GM19438 (cell line): ENCODE results near the gene FKBP15.

Experiments used
- ATAC-seq: cut with Tn5 transposase; IDR thresholded peaks from one replicate; pipeline ENCODE4 v1.9.1; 2021; ENCODE audit warnings: low read depth; ENCODE audit not compliant: unreplicated experiment

Gene FKBP15

GRCh38 chr9:113184539-113184938 is 36.5 kb downstream of the FKBP15 start:
- ATAC-seq, result no peak

GRCh38 chr9:113183956-113184488 is 37.1 kb downstream of the FKBP15 start:
- no peak for ATAC-seq

GRCh38 chr9:113181165-113181564 is 39.9 kb downstream of the FKBP15 start:
- no peak for ATAC-seq

GRCh38 chr9:113179839-113180238 is 41.2 kb downstream of the FKBP15 start:
- no peak for ATAC-seq

GRCh38 chr9:113178087-113178486 is 43.0 kb downstream of the FKBP15 start:
- ATAC-seq, result no peak

- ATAC-seq, result no peak
Observed at GRCh38 chr9:113177251-113177650, 43.8 kb downstream of the FKBP15 start.

GRCh38 chr9:113176803-113177202 is 44.3 kb downstream of the FKBP15 start:
- no peak for ATAC-seq

- no peak for ATAC-seq
Observed at GRCh38 chr9:113173341-113173740, 47.7 kb downstream of the FKBP15 start.

- ATAC-seq, result no peak
Observed at GRCh38 chr9:113168809-113169208, 52.3 kb downstream of the FKBP15 start.

- ATAC-seq, result no peak
Observed at GRCh38 chr9:113166039-113166438, 55.0 kb downstream of the FKBP15 start.

- ATAC-seq, result no peak
Observed at GRCh38 chr9:113164536-113165300, 56.4 kb downstream of the FKBP15 start.

GRCh38 chr9:113163001-113163400 is 58.1 kb downstream of the FKBP15 start:
- ATAC-seq, result no peak

- no peak for ATAC-seq
Observed at GRCh38 chr9:113160571-113160970, 60.5 kb downstream of the FKBP15 start.

GRCh38 chr9:113158446-113158845 is 62.6 kb downstream of the FKBP15 start:
- no peak for ATAC-seq

GRCh38 chr9:113156880-113157279 is 64.2 kb downstream of the FKBP15 start:
- ATAC-seq, result no peak

- no peak for ATAC-seq
Observed at GRCh38 chr9:113155911-113156588, 65.0 kb downstream of the FKBP15 start.

- ATAC-seq, result no peak
Observed at GRCh38 chr9:113154946-113155345, 66.1 kb downstream of the FKBP15 start.

GRCh38 chr9:113154471-113154870 is 66.6 kb downstream of the FKBP15 start:
- no peak for ATAC-seq

GRCh38 chr9:113153599-113153998 is 67.5 kb downstream of the FKBP15 start:
- no peak for ATAC-seq

- no peak for ATAC-seq
Observed at GRCh38 chr9:113152699-113153098, 68.4 kb downstream of the FKBP15 start.

- no peak for ATAC-seq
Observed at GRCh38 chr9:113151696-113152630, 69.1 kb downstream of the FKBP15 start.
